Fibroblast of lung (primary cell): ENCODE measurements around the gene GPATCH3.
"Not testable (repeated sequence)": the region's sequence is repeated elsewhere in the genome, so short reads cannot be mapped to it uniquely, and the experiment has no call there.

Experiments
- EZH2 ChIP-seq: IDR thresholded peaks from 2 replicates; pipeline ENCODE4 v1.5.1; 2012; ENCODE audit warnings: low read length, control low read depth, mild to moderate bottlenecking; ENCODE audit errors: missing control alignments
- TF ChIP-seq, protein P1 (sequence below), 2 donors: IDR thresholded peaks in 1 of 2; conservative IDR thresholded peaks in 1 of 2; 1 replicate in 1 of 2; 2 replicates in 1 of 2; pipeline ENCODE4 v1.5.1; 2011 to 2012; ENCODE audit warnings: low read length in 2 of 2, control low read depth in 1 of 2, inconsistent platforms in 1 of 2, low read depth in 1 of 2, mild to moderate bottlenecking in 1 of 2

DNA sequence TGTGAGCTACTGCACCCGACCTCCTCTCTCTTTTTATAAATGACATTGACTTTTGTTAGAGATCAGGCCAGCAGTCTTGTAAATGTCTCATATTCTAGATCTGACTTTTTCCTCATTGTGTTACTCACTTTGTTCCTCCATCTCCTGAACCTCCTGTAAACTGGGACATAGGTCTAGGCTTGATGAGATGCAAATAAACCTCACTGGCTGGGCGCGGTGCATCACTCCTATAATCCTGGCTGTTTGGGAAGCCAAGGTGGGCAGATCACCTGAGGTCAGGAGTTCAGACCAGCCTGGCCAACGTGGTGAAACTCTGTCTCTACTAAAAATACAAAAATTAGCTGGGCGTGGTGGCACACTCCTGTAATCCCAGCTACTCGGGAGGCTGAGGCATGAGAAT is 52.4 kb downstream of the GPATCH3 start:
- TF ChIP-seq, protein P1, sequence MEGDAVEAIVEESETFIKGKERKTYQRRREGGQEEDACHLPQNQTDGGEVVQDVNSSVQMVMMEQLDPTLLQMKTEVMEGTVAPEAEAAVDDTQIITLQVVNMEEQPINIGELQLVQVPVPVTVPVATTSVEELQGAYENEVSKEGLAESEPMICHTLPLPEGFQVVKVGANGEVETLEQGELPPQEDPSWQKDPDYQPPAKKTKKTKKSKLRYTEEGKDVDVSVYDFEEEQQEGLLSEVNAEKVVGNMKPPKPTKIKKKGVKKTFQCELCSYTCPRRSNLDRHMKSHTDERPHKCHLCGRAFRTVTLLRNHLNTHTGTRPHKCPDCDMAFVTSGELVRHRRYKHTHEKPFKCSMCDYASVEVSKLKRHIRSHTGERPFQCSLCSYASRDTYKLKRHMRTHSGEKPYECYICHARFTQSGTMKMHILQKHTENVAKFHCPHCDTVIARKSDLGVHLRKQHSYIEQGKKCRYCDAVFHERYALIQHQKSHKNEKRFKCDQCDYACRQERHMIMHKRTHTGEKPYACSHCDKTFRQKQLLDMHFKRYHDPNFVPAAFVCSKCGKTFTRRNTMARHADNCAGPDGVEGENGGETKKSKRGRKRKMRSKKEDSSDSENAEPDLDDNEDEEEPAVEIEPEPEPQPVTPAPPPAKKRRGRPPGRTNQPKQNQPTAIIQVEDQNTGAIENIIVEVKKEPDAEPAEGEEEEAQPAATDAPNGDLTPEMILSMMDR (conservative IDR thresholded peaks at IDR 0.05 in 1 of 2, IDR thresholded peaks at IDR 0.05 in 1 of 2; ENCODE audit: low read depth in 1 of 2, low read length in 2 of 2): not testable (repeated sequence)
- not testable (repeated sequence) for TF ChIP-seq EZH2
